D721Med (cell line): Measurements from ENCODE around the gene SELENON.

Experiments used
- DNase-seq: peaks from one replicate; pipeline ENCODE4 v3.0.0; 2011; ENCODE audit warnings: low spot score; ENCODE audit not compliant: insufficient read length
- FAIRE-seq: peaks from 2 replicates; lab custom pipeline; 2011; peaks lifted over from hg19 to GRCh38; lab: Jason Lieb, UNC
- CTCF ChIP-seq: IDR thresholded peaks from 2 replicates; pipeline ENCODE4 v1.5.1; 2012; ENCODE audit warnings: mild to moderate bottlenecking, control low read depth; ENCODE audit not compliant: insufficient read depth; ENCODE audit errors: missing control alignments

Gene SELENON

GRCh38 chr1:25771221-25772114, 28.5 kb upstream of the SELENON start:
- FAIRE-seq (no peak), DNase-seq (no peak)
- TF ChIP-seq CTCF = no peak

- no peak for TF ChIP-seq CTCF
- FAIRE-seq (no peak), DNase-seq (no peak)
Observed at GRCh38 chr1:25772164-25772563, 27.8 kb upstream of the SELENON start.

- FAIRE-seq = no peak
- no peak for DNase-seq
- no peak for TF ChIP-seq CTCF
Observed at GRCh38 chr1:25772692-25773245, 27.2 kb upstream of the SELENON start.

- FAIRE-seq (no peak), DNase-seq (no peak)
Observed at GRCh38 chr1:25773441-25774125, 26.4 kb upstream of the SELENON start.

GRCh38 chr1:25774206-25774803, 25.7 kb upstream of the SELENON start:
- TF ChIP-seq CTCF = no peak
- DNase-seq (no peak), FAIRE-seq (no peak)

More at GRCh38 chr1:25773441-25774125, 26.4 kb upstream of the SELENON start:
- TF ChIP-seq CTCF = no peak

GRCh38 chr1:25774921-25775771, 24.8 kb upstream of the SELENON start:
- DNase-seq = no peak
- no peak for TF ChIP-seq CTCF
- no peak for FAIRE-seq
